Hepatocyte (in vitro differentiated cells): ENCODE measurements around the gene USP48.

Experiments
- EZH2 ChIP-seq: fragments of 200-600 bp; sonication (generic); IDR thresholded peaks from 2 replicates; pipeline ENCODE4 v1.6.1; 2016; ENCODE audit warnings: antibody characterized with exemption, mild to moderate bottlenecking, borderline replicate concordance
- EZH2phosphoT487 ChIP-seq: fragments of 200-600 bp; sonication (generic); IDR thresholded peaks from one replicate; pipeline ENCODE4 v1.6.1; 2018; ENCODE audit warnings: antibody characterized with exemption, mild to moderate bottlenecking, low read depth, moderate library complexity; ENCODE audit not compliant: unreplicated experiment, severe bottlenecking
- TF ChIP-seq, protein P1 (sequence below): fragments of 200-600 bp; sonication (generic); IDR thresholded peaks from 2 replicates; pipeline ENCODE4 v1.5.1; 2016; ENCODE audit warnings: antibody characterized with exemption, mild to moderate bottlenecking; ENCODE audit not compliant: poor library complexity

DNA sequence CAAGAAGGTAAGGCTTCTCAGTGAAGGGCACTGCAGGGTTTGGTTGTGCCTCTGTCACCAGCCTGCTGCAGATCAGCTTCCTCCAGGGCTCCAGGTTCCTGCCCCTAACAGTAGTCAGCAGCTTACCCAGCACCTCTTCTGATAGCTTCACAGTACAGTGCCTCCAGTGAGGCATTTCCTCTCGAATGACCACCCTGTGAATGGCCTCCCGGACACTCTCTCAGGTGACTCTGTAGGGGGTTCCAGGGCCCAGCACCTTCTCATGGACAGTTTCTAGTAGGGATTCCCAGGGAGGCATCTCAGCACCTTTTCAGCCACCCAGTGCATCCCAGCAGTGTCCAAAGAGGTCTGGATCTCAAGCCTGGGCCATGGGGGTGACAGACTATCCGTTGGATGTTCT, 28.4 kb downstream of the USP48 start:
- TF ChIP-seq EZH2, result no peak
- TF ChIP-seq EZH2phosphoT487, result no peak
- TF ChIP-seq, protein P1, sequence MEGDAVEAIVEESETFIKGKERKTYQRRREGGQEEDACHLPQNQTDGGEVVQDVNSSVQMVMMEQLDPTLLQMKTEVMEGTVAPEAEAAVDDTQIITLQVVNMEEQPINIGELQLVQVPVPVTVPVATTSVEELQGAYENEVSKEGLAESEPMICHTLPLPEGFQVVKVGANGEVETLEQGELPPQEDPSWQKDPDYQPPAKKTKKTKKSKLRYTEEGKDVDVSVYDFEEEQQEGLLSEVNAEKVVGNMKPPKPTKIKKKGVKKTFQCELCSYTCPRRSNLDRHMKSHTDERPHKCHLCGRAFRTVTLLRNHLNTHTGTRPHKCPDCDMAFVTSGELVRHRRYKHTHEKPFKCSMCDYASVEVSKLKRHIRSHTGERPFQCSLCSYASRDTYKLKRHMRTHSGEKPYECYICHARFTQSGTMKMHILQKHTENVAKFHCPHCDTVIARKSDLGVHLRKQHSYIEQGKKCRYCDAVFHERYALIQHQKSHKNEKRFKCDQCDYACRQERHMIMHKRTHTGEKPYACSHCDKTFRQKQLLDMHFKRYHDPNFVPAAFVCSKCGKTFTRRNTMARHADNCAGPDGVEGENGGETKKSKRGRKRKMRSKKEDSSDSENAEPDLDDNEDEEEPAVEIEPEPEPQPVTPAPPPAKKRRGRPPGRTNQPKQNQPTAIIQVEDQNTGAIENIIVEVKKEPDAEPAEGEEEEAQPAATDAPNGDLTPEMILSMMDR, result no peak
